ENCODE data around the gene BORCS6. TPM values are rescaled to one million over a fixed set of nuclear protein-coding genes. Genes with fewer than 3 reads are reported as not detected.

Gene BORCS6
- total and polyA plus RNA-seq, 9 of the 15 experiments (the other 6 are each of a cell fraction or from before 2014, with no cell fraction given): 0.01 to 7.4 (median 2.3) TPM

DNA sequence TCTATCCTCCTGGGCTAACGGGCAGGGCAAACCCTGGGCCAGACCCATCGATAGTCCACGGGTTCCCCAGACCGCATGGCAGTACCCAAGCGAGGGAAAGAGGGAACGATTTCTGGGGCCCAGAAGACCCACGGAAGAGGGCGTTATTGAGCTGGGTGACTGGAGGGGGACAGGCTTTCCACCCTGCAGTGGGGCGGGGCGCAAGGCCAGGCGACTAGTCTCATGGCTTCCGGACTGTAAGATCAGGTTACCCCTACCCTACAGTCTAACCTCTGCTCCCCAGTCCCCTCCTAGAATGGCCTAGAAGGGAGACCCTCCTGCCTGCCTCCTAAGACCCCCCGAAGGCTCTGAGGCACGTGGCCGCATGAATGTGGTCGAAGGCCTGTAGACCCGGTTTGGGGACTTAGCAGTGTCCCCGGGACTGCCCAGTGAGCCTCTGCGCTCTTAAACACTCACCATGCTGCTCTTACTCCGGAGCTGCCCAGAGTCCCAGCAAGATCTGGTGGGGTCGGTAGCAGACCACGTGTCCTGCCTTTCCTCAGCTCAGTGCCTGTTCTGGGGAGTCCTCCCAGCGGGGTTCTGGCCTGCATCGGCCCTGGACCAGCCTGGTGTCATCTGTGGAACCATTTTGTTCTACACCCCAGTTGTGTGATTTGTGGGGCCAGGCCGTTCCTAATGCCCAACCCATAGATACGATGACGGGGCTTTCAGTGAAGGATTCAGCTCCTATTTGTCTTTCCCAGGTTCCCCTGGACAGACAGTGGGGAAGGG, 33.6 kb upstream of the BORCS6 start (continued):
- TF ChIP-seq C11orf30 (IDR thresholded peaks at IDR 0.05; ENCODE audit: low read depth): no peak; the same call in 1 of the 2 replicates
- TF ChIP-seq PURB (CRISPR knock-in tag; IDR thresholded peaks at IDR 0.05; ENCODE audit: low read depth): no peak
- TF ChIP-seq RBFOX2 (IDR thresholded peaks at IDR 0.05; ENCODE audit: low read depth, low read length): peak; percentile 60
- TF ChIP-seq, protein P1, sequence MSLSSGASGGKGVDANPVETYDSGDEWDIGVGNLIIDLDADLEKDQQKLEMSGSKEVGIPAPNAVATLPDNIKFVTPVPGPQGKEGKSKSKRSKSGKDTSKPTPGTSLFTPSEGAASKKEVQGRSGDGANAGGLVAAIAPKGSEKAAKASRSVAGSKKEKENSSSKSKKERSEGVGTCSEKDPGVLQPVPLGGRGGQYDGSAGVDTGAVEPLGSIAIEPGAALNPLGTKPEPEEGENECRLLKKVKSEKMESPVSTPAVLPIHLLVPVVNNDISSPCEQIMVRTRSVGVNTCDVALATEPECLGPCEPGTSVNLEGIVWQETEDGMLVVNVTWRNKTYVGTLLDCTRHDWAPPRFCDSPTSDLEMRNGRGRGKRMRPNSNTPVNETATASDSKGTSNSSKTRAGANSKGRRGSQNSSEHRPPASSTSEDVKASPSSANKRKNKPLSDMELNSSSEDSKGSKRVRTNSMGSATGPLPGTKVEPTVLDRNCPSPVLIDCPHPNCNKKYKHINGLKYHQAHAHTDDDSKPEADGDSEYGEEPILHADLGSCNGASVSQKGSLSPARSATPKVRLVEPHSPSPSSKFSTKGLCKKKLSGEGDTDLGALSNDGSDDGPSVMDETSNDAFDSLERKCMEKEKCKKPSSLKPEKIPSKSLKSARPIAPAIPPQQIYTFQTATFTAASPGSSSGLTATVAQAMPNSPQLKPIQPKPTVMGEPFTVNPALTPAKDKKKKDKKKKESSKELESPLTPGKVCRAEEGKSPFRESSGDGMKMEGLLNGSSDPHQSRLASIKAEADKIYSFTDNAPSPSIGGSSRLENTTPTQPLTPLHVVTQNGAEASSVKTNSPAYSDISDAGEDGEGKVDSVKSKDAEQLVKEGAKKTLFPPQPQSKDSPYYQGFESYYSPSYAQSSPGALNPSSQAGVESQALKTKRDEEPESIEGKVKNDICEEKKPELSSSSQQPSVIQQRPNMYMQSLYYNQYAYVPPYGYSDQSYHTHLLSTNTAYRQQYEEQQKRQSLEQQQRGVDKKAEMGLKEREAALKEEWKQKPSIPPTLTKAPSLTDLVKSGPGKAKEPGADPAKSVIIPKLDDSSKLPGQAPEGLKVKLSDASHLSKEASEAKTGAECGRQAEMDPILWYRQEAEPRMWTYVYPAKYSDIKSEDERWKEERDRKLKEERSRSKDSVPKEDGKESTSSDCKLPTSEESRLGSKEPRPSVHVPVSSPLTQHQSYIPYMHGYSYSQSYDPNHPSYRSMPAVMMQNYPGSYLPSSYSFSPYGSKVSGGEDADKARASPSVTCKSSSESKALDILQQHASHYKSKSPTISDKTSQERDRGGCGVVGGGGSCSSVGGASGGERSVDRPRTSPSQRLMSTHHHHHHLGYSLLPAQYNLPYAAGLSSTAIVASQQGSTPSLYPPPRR (CRISPR knock-in tag; IDR thresholded peaks at IDR 0.05; ENCODE audit: borderline replicate concordance): no peak
- peak; percentile 58; the same call in 1 of the 2 replicates for TF ChIP-seq ZNF165 (CRISPR knock-in tag; IDR thresholded peaks at IDR 0.05; ENCODE audit: borderline replicate concordance)
- 0 out of 2 replicates have a peak, but pooled peaks have one; percentile 49 for TF ChIP-seq HBP1 (CRISPR knock-in tag; IDR thresholded peaks at IDR 0.05)
- TF ChIP-seq, protein P2, sequence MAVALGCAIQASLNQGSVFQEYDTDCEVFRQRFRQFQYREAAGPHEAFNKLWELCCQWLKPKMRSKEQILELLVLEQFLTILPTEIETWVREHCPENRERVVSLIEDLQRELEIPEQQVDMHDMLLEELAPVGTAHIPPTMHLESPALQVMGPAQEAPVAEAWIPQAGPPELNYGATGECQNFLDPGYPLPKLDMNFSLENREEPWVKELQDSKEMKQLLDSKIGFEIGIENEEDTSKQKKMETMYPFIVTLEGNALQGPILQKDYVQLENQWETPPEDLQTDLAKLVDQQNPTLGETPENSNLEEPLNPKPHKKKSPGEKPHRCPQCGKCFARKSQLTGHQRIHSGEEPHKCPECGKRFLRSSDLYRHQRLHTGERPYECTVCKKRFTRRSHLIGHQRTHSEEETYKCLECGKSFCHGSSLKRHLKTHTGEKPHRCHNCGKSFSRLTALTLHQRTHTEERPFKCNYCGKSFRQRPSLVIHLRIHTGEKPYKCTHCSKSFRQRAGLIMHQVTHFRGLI (CRISPR knock-in tag; IDR thresholded peaks at IDR 0.05): 0 out of 2 replicates have a peak, but pooled peaks have one; percentile 8
- TF ChIP-seq, protein P3, sequence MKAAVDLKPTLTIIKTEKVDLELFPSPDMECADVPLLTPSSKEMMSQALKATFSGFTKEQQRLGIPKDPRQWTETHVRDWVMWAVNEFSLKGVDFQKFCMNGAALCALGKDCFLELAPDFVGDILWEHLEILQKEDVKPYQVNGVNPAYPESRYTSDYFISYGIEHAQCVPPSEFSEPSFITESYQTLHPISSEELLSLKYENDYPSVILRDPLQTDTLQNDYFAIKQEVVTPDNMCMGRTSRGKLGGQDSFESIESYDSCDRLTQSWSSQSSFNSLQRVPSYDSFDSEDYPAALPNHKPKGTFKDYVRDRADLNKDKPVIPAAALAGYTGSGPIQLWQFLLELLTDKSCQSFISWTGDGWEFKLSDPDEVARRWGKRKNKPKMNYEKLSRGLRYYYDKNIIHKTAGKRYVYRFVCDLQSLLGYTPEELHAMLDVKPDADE (conservative IDR thresholded peaks at IDR 0.05; ENCODE audit: control insufficient read depth, low read depth, low read length): no peak
- TF ChIP-seq CEBPB (tag; IDR thresholded peaks at IDR 0.05): no peak
- peak; percentile 95 for TF ChIP-seq L3MBTL2 (IDR thresholded peaks at IDR 0.05)
- no peak for TF ChIP-seq STAT6 (CRISPR knock-in tag; IDR thresholded peaks at IDR 0.05)
- 0 out of 2 replicates have a peak, but pooled peaks have one; percentile 23 for TF ChIP-seq NFATC3 (IDR thresholded peaks at IDR 0.05)
- TF ChIP-seq HLTF (IDR thresholded peaks at IDR 0.05): no peak
- no peak for TF ChIP-seq IRF2 (CRISPR knock-in tag; IDR thresholded peaks at IDR 0.05)
- TF ChIP-seq ZFP1 (CRISPR knock-in tag; IDR thresholded peaks at IDR 0.05): no peak
